BE2C (cell line): ENCODE measurements around the gene ZNF202.

ENCODE experiments used
- DNase-seq: peaks from one replicate; pipeline ENCODE4 v3.0.0-alpha.2; 2020
- H3K27me3 ChIP-seq: fragments of 250-450 bp; sonication (Bioruptor Pico); 2 replicates; pipeline ENCODE4 v1.5.1; 2020; ENCODE audit warnings: mild to moderate bottlenecking
- H3K36me3 ChIP-seq: fragments of 250-450 bp; sonication (Bioruptor Pico); 2 replicates; pipeline ENCODE4 v1.5.1; 2020; ENCODE audit warnings: mild to moderate bottlenecking
- H3K4me1 ChIP-seq: fragments of 250-450 bp; sonication (Bioruptor Pico); 2 replicates; pipeline ENCODE4 v1.5.1; 2020
- H3K4me3 ChIP-seq: 2 replicates; pipeline ENCODE4 v1.5.1; 2011; ENCODE audit warnings: low read depth, low read length
- H3K9me3 ChIP-seq: fragments of 250-450 bp; sonication (Bioruptor Pico); 2 replicates; pipeline ENCODE4 v1.5.1; 2020
- TF ChIP-seq, protein P1 (sequence below): IDR thresholded peaks from 2 replicates; pipeline ENCODE4 v1.5.1; 2012; ENCODE audit warnings: mild to moderate bottlenecking, low read depth, low read length

Gene ZNF202

DNA sequence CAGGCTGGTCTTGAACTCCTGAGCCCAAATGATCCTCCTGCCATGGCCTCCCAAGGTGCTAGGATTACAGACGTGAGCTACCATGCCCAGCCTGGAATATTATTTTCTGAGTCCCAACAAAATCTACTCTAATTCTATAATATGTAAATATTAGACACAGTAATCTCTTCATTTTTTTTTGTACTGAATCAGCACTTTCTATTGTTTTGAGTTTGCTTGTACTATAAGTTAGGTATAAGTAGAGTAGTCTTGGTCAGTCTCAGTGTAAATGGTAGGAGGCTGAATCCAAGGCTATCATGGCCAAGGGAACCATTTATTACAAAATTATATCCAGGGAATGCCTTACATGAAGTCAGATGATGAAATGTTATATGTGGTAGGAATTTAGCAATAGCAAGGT, 32.5 kb upstream of the ZNF202 start:
- peaks cover 3% of the 10 kb centered on the region for H3K27me3 ChIP-seq
- no peaks in the 10 kb centered on the region for H3K9me3 ChIP-seq
- H3K4me1 ChIP-seq = no peaks in the 10 kb centered on the region
- no peak for DNase-seq
- no peak overlapping the region for H3K4me3 ChIP-seq
- no peaks in the 10 kb centered on the region for H3K36me3 ChIP-seq
- TF ChIP-seq, protein P1, sequence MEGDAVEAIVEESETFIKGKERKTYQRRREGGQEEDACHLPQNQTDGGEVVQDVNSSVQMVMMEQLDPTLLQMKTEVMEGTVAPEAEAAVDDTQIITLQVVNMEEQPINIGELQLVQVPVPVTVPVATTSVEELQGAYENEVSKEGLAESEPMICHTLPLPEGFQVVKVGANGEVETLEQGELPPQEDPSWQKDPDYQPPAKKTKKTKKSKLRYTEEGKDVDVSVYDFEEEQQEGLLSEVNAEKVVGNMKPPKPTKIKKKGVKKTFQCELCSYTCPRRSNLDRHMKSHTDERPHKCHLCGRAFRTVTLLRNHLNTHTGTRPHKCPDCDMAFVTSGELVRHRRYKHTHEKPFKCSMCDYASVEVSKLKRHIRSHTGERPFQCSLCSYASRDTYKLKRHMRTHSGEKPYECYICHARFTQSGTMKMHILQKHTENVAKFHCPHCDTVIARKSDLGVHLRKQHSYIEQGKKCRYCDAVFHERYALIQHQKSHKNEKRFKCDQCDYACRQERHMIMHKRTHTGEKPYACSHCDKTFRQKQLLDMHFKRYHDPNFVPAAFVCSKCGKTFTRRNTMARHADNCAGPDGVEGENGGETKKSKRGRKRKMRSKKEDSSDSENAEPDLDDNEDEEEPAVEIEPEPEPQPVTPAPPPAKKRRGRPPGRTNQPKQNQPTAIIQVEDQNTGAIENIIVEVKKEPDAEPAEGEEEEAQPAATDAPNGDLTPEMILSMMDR = no peak

DNA sequence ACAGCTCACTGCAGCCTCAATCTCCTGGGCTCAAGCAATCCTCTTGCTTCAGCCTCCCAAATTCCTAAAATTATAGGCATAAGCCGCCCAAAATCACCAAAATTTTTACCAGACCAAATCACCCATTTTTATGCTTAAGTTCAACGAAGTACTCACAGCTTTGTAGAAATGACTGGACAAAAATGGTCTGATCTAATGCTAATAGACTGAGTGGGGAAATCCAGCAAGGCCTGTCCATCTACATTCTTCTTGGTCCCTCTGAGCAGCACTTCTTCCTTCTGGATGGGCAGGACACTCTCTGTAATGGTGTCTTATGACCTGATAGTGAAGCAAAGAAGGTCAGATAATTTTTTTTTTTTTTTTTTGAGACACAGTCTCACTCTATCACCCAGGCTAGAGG, 31.6 kb upstream of the ZNF202 start:
- Histone ChIP-seq H3K36me3 (no peaks in the 10 kb centered on the region), H3K4me3 (no peak overlapping the region), H3K9me3 (no peaks in the 10 kb centered on the region), H3K27me3 (peaks cover 3% of the 10 kb centered on the region; the same call in 1 of the 2 replicates), H3K4me1 (no peaks in the 10 kb centered on the region)
- no peak for DNase-seq
- TF ChIP-seq, protein P1 = no peak

DNA sequence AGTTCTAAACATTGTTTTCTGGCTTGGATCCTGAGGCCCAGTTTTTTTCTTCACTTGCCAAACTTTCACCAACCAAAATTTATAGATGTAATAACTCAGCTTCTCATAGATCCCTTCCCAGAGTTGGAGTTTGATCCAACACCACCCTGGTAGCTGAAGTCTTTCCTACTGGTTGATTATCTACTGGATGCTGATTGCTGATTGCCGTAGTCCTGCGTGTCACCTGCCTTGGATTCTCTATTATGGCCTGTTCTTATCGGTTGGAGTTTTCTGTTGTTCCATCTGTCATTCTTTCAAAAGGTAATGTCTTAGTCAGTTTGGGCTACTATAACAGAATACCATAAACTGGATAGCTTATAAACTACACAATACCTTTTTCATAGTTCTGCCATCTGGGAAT, 30.2 kb upstream of the ZNF202 start:
- H3K4me3 ChIP-seq = no peak overlapping the region
- H3K36me3 ChIP-seq = no peaks in the 10 kb centered on the region
- no peaks in the 10 kb centered on the region for H3K9me3 ChIP-seq
- DNase-seq = no peak
- H3K27me3 ChIP-seq = no peaks in the 10 kb centered on the region
- no peaks in the 10 kb centered on the region for H3K4me1 ChIP-seq
- TF ChIP-seq, protein P1 = no peak

DNA sequence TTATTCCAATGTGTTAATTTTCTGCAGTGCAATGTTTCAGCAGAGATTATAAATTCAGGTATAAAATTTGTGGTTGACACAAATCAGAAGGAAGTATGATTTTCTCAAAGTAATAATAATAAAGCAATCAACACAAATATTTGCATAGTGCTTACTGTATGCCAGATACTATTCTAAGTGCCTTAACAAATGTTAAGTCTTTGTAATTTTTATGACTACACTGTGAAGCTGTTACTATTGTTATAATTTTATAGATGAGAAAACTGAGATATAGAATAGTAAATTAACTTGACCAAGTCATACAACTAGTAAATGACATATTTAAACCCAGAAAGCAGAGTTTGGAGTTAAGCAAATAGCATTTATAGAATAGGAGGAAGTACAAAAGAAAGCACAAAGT, 29.3 kb upstream of the ZNF202 start:
- Histone ChIP-seq H3K27me3 (0 out of 2 replicates have a peak, but pooled peaks cover 3% of the 10 kb centered on the region), H3K4me1 (no peaks in the 10 kb centered on the region), H3K4me3 (no peak overlapping the region), H3K36me3 (no peaks in the 10 kb centered on the region), H3K9me3 (no peaks in the 10 kb centered on the region)
- TF ChIP-seq, protein P1 = no peak
- DNase-seq = no peak

DNA sequence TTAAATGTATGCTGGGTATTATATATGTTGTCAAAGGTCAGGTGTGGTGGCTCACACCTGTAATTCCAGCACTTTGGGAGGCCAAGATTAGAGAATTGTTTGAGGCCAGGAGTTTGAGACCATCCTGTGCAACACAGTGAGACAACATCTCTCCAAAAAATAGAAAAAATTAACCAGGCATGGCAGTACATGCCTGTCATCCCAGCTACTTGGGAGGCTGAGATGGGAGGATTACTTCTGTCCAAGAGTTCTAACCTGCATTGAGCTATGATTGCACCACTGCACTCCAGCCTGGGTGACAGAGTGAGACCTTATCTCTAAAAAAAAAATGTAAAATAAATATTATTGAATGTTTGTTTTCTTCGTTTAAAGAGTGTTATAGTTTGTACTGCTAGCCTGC, 24.1 kb upstream of the ZNF202 start:
- DNase-seq = no peak

DNA sequence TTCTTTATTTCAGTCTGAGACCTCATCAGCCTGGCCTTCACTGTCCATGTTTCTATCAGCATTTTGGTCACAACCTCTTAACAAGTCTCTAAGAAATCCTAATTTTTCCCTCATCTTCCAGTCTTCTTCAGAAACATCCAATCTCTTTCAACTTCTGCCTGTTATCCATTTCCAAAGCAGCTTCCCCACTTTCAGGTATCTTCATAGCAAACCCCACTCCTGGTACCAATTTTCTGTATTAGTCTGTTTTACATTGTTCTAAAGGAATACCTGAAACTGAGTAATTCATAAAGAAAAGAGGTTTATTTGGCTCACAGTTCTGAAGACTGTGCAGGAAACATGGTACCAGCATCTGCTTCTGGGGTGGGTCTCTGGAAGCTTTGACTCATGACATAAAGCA, 21.0 kb upstream of the ZNF202 start:
- DNase-seq = no peak
- Histone ChIP-seq H3K36me3 (no peaks in the 10 kb centered on the region), H3K27me3 (peaks cover 26% of the 10 kb centered on the region), H3K4me3 (no peak overlapping the region), H3K9me3 (no peaks in the 10 kb centered on the region), H3K4me1 (no peaks in the 10 kb centered on the region)
- TF ChIP-seq, protein P1 = no peak

More for the DNA sequence above, 24.1 kb upstream of the ZNF202 start:
- TF ChIP-seq, protein P1 = no peak
- Histone ChIP-seq H3K36me3 (no peaks in the 10 kb centered on the region), H3K4me1 (no peaks in the 10 kb centered on the region), H3K4me3 (no peak overlapping the region), H3K27me3 (peaks cover 6% of the 10 kb centered on the region; the same call in 1 of the 2 replicates), H3K9me3 (no peaks in the 10 kb centered on the region)
